ENCODE measurements around the gene HACD1.

GRCh38 chr10:17590969-17591645 is 26.1 kb downstream of the HACD1 start:
- no peak for TF ChIP-seq CTCF (conservative IDR thresholded peaks at IDR 0.05)
- TF ChIP-seq EZH2 (IDR thresholded peaks at IDR 0.05; ENCODE audit: low read depth) = no peak
